CD4-positive, alpha-beta T cell treated with Interleukin-4 for 4 hours (primary cell): ENCODE data around the gene MYBPC3.

ENCODE experiments used
- DNase-seq: peaks from one replicate; pipeline ENCODE4 v3.0.0-alpha.2; 2020

Gene MYBPC3

GRCh38 chr11:47352556-47352955, at the start of gene MYBPC3:
MYBPC3 (minus strand) TSS chr11:47352702; CDS start chr11:47352647, 55 bp downstream.
- no peak for DNase-seq

- DNase-seq = no peak
Observed at GRCh38 chr11:47400768-47401279, 48.3 kb upstream of the MYBPC3 start.

GRCh38 chr11:47399860-47400767, 47.6 kb upstream of the MYBPC3 start:
- no peak for DNase-seq

DNA sequence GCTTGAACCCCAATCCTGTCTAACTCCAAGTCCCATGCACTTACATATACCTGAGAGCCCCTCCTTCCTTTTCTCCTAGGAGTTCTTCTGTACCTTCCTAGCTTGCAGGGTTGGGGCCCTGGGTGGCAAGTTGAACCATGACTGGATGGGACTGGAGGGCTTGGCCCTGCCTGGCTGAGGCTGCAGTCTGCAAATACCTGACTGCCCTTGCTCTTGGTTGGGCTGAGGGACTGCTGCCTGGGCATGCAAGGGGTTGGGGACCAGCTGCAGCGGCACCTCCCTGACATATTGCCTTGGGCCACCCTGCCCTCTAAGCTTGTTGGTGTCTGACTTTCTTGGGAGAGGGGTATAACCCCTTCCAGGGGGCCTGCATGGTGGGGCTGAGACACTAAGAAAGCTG, 46.0 kb upstream of the MYBPC3 start:
- no peak for DNase-seq

DNA sequence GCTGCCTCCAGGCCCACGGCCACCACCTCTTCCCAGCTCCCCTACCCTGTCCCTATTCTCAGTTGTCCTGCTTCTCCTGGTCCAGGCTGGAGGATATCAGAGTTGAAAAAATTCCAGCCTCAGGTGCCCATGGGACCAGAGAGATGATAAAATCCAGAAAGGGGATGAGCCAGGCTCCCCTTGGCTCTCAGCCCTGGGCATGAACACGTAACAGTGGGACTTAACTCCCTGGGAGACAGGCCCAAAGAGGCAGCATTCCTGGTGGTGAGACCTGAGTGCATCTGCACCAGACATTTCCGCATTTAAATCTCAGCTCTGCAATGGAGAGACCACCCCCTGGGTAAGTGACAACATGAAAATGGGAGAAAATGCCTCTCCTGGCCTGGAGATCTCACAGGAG, 45.5 kb upstream of the MYBPC3 start:
- DNase-seq = no peak

GRCh38 chr11:47396049-47396320, 43.5 kb upstream of the MYBPC3 start:
- no peak for DNase-seq

GRCh38 chr11:47395223-47396048, 42.9 kb upstream of the MYBPC3 start:
- no peak for DNase-seq

GRCh38 chr11:47394322-47395222, 42.1 kb upstream of the MYBPC3 start:
- DNase-seq = peak; percentile 70

- no peak for DNase-seq
Observed at GRCh38 chr11:47394050-47394321, 41.5 kb upstream of the MYBPC3 start.

DNA sequence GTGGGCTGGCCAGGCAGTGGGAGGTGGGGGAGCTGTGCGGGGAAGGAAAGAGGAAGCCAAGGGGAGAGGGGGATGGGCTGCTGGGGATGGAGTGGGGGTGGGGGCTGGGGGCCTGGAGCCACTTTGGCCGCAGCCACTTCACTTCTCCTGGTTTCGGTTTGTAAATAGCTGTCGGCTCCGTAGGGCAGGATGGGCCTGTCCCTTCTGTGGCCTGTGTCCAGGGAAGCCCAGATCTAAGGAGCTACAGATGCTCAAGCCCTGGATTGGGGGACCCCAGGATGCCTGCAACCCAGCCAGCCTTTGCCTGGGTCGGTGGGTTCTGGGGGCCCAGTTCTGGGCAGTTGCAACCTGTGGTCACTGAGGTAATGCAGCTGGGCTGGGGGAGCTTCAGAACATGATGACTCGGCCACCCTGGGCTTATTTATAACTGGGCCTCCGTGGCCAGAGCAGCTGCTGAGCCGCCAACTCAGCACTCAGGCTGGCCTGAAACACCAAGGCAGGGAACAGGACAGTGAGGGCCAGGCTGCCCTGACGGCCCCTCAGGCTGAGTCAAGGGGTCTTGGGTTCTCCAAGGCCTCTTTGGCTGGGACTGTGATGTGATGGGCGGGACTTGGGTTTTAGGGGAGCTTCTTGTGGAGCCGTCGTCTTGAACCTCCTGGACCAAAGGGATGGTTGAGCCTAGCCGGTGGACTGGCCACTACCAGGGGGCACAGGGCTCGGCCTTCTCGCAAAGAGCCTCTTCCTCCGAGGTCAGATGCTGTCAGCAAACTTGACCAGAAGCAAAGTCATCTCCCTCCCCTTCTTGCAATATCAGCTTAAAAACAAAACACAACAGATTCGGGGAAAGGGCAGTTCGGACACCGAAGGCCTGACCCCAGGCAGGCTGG, 40.9 kb upstream of the MYBPC3 start:
- DNase-seq = no peak

DNA sequence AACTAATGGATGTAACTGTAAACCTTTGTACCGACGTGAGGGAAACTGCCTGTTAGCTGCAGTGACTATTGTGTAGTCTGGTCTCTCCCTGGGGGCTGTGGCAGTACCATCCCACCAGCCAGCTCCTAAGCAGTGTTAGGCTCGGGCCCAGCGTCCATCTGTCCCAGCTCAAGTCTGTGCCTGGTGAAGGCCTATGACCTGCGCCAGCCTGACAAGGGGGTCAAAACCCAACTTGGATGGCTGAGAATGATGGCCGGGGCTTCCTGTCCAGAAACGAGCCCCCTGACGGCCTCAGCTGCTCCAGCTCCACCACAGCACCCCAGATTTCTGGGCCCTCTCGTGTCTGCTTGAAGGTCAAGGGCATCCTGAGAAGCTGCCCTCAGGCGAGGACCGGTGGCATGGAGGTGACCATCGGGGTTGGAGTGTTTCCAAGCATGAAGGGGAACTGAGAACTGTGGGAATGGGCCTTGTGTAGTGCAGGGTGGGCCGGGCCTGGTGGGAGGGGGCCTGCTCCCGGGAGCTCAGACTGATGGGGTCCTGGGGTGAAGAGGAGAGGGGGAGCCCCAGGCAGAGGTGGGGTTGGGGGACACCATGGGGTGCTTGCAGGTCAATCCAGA, 40.2 kb upstream of the MYBPC3 start:
- no peak for DNase-seq

DNA sequence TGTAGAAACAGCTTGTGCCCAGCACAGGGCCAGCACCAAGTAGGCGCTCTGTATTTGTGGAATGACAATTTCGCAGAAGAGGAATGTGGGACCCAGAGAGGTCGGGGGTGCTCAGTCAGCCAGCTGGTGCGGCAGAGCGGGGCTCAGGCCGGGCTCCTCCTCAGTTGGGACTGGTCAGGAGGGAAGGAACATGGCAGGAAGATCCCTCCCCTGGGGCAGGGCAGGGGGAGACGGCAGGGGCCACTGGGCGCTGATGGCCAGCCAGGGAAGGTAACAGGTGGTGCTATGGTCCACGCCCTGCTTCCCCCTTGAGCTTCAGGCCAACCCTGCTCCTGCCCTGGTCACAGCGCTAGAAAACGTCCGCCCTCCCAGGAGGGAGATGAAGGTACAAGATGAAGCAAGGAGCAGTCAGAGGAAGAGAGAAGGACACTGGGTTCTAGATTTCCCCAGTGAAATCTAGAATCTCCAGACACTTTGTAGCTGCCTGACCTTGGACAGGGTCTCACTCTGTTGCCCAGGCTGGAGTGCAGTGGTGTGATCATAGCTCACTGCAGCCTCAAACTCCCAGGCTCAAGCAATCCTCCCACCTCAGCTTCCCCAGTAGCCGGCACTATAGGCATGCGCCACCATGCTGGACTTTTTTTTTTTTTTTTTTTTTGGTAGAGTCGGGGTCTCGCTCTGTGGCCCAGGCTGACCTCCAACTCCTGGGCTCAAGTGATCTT, 39.4 kb upstream of the MYBPC3 start:
- no peak for DNase-seq

DNA sequence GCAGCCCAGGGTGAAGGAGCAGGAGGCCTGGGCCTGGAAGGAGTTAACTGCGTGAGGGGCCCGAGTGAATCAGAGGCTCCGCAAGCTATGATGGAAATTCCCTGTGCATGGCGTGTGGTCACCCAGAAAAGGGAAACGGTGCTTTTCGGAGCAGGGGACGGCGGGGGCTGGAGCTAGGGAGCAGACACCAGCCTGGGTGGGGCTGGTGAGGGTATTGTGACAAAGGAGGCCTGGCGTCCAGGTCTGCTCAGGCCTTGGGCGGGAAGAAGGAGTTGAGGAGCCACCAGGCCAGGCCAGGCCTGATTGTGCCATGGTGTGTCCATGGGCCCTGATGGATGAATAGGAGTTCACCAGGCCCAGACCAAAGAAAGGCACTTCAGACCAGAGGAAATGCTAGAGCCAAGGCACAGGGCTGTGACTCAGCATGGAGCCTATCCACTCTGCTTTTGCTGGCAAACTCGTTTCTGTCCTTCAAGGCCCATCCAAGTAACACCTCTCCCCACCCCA, 38.6 kb upstream of the MYBPC3 start:
- peak; percentile 34 for DNase-seq

DNA sequence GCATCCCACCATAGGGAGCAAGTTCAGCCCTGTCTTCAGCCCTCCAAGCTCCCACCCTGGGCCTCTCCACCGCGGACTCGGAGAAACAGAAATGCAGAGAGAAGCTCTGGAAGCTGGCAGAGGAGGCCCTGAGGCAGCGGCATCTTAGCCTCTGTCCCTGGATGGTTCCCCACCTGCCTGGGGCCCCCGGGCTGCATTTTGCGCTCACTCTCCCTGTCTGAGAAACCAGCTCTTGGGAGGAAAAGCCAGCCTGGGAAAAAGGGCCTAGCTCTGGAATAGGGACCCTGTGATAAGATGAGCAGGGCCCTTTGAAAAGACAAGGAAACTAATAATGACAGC, 37.9 kb upstream of the MYBPC3 start:
- DNase-seq = no peak

- DNase-seq = no peak
Observed at GRCh38 chr11:47389577-47390421, 37.3 kb upstream of the MYBPC3 start.

DNA sequence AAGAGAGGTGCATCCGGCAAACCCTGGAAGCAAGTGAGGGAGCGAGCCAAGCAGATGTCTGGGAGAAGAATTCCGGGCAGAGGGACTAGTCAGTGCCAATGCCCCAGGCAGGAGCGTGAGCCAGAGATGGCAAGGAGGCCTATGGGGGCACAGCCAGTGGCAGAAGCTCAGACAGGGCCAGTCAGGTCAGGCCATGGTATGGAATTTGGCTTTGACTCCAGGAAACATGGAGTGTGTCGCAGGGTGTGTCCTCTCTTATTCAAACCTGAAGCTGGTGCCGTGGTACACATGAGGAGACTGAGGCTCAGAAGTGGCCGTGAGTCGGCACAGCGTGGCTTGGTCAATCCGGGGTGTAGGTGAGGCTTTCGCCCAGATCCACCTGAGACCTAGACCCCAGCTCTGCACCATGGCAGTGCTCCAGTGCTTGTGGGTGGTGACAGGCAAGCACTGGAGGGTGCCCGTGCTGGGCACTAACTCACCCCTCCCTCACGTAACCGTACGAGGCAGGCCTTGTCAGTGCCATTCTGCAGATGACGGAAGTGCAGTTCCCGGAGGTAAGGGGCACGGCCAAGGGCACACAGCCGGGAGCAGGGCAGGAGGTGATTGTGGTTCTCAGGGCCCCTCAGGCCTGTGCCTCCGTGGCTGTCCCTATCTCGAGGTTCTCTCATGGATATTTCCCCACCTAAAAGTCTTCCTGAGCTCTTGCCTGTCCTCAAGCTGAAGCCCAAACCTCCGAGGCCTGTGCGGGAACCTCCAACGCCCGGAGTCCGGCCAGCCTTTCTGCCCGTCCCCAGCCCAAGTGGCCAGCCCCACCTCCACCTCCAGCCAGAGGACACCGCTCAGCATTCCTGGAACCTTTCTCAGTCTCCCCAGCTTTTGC, 36.4 kb upstream of the MYBPC3 start:
- no peak for DNase-seq

GRCh38 chr11:47387944-47388696, 35.6 kb upstream of the MYBPC3 start:
- no peak for DNase-seq

DNA sequence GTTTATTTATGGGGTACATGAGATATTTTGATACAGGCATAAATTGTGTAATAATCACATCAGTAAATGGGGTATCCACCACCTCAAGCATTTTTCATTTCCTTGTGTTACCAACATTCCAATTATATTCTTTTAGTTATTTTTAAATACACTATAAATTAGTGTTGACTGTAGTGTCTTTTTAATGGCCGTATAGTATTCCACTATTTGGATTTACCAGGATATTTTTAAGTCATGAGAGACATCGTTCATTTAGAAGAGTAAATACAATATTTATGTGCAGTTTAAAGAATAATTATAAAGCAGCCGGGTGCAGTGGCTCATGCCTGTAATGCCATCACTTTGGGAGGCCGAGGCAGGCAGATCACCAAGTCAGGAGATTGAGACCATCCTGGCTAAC, 32.0 kb upstream of the MYBPC3 start:
- no peak for DNase-seq
